K562 (cell line): ENCODE data around the gene PAFAH1B2. TPM values are rescaled to one million over a fixed set of nuclear protein-coding genes. Genes with fewer than 3 reads are reported as not detected.

Experiments
- CBFA2T3 ChIP-seq: fragments of 450-650 bp; IDR thresholded peaks from 2 replicates; pipeline ENCODE4 v1.6.1; 2017
- DACH1 ChIP-seq: fragments of 450-650 bp; IDR thresholded peaks from 2 replicates; pipeline ENCODE4 v1.6.1; 2018; ENCODE audit not compliant: partially characterized antibody
- HDAC8 ChIP-seq: fragments of 450-650 bp; IDR thresholded peaks from 2 replicates; pipeline ENCODE4 v1.6.1; 2016; ENCODE audit warnings: mild to moderate bottlenecking, missing genetic modification characterization, moderate library complexity, missing compliant biosample characterization
- HNRNPH1 ChIP-seq: fragments of 200-400 bp; formaldehyde crosslinking; optimal IDR thresholded peaks from 2 replicates; pipeline ENCODE3; 2017; ENCODE audit warnings: low read depth, mild to moderate bottlenecking, low read length, moderate library complexity
- KLF16 ChIP-seq: IDR thresholded peaks from 2 replicates; pipeline ENCODE4 v1.6.1; 2016; ENCODE audit warnings: antibody characterized with exemption
- NFIX ChIP-seq: fragments of 250-450 bp; sonication (Bioruptor Pico); IDR thresholded peaks from 2 replicates; pipeline ENCODE4 v1.4.0; 2020; ENCODE audit warnings: low read depth, mild to moderate bottlenecking, moderate library complexity
- PHTF2 ChIP-seq: fragments of 250-450 bp; sonication (Bioruptor Pico); IDR thresholded peaks from 2 replicates; pipeline ENCODE4 v1.5.0; 2021; ENCODE audit warnings: mild to moderate bottlenecking
- RBM15 ChIP-seq: fragments of 200-400 bp; formaldehyde crosslinking; IDR thresholded peaks from 2 replicates; pipeline ENCODE4 v1.6.1; 2018; ENCODE audit warnings: mild to moderate bottlenecking, low read length, moderate library complexity; ENCODE audit not compliant: insufficient read depth
- STAT5A ChIP-seq: IDR thresholded peaks from 2 replicates; pipeline ENCODE4 v1.6.1; 2012; ENCODE audit warnings: low read length, inconsistent platforms, borderline replicate concordance
- ZKSCAN8 ChIP-seq: fragments of 200-800 bp; sonication (Bioruptor generic); IDR thresholded peaks from 2 replicates; pipeline ENCODE4 v1.6.1; 2016; ENCODE audit warnings: missing genetic modification characterization, missing compliant biosample characterization
- ZNF165 ChIP-seq: fragments of 250-450 bp; sonication (Bioruptor Pico); IDR thresholded peaks from 2 replicates; pipeline ENCODE4 v1.4.0; 2020; ENCODE audit warnings: borderline replicate concordance
- ZNF324 ChIP-seq: fragments of 250-450 bp; sonication (Bioruptor Pico); IDR thresholded peaks from 2 replicates; pipeline ENCODE4 v1.4.0; 2020; ENCODE audit warnings: mild to moderate bottlenecking
- ZNF561 ChIP-seq: fragments of 450-650 bp; formaldehyde crosslinking; conservative IDR thresholded peaks from 2 replicates; pipeline ENCODE4 v1.4.0; 2020; ENCODE audit warnings: mild to moderate bottlenecking, moderate library complexity
- ZNF77 ChIP-seq: fragments of 250-450 bp; sonication (Bioruptor Pico); IDR thresholded peaks from 2 replicates; pipeline ENCODE4 v1.5.0; 2020
- polyA plus RNA-seq, 8 experiments: library from polyadenylated mRNA; depleted of rRNA in 4 of 8; stranded (reverse) in 5 of 8; unstranded in 3 of 8; fragments of >200 nt; fragmentation: Nextera tagmentation in 2 of 8; fragmentation: Illumina TruSeq in 1 of 8; extraction: Ambion mirVana in 2 of 8; extraction: Trizol in 1 of 8; gene quantifications; 2 replicates each; pipeline versions ENCODE4 v1.2.1 to v1.2.3, GENCODE V29; 2011 to 2014; ENCODE audit warnings: inconsistent platforms in 1 of 8, missing spikeins in 1 of 8
- total RNA-seq, 7 experiments: library from RNA; depleted of rRNA in 6 of 7; stranded (reverse); fragments of >200 nt in 6 of 7; fragmentation: Illumina TruSeq in 2 of 7; extraction: Trizol in 2 of 7; gene quantifications; 2 replicates each; pipeline versions ENCODE4 v1.2.1 to v1.2.3, GENCODE V29; 2011 to 2021; ENCODE audit warnings: low replicate concordance in 1 of 7
- TF ChIP-seq, protein P1 (sequence below), 3 experiments: fragments of 200-800 bp in 1 of 3; fragments of 250-450 bp in 1 of 3; fragments of 450-650 bp in 1 of 3; sonication (Bioruptor Pico) in 1 of 3; sonication (Bioruptor generic) in 1 of 3; formaldehyde crosslinking in 1 of 3; IDR thresholded peaks; 2 replicates each; pipeline versions ENCODE4 v1.6.1 to v1.8.0; 2016 to 2022; ENCODE audit warnings: mild to moderate bottlenecking in 2 of 3, missing genetic modification characterization in 2 of 3, missing compliant biosample characterization in 1 of 3, moderate library complexity in 1 of 3
- TF ChIP-seq, protein P2 (sequence below): fragments of 450-650 bp; IDR thresholded peaks from 2 replicates; pipeline ENCODE4 v1.6.1; 2016; ENCODE audit warnings: borderline replicate concordance
- TF ChIP-seq, protein P3 (sequence below): fragments of 200-800 bp; sonication (Bioruptor generic); IDR thresholded peaks from 2 replicates; pipeline ENCODE4 v1.6.1; 2017; ENCODE audit warnings: missing genetic modification characterization, missing compliant biosample characterization
- TF ChIP-seq, protein P4 (sequence below): IDR thresholded peaks from 2 replicates; pipeline ENCODE4 v1.6.1; 2016; ENCODE audit warnings: missing genetic modification characterization, missing compliant biosample characterization
- TF ChIP-seq, protein P5 (sequence below): sonication (generic); formaldehyde crosslinking; IDR thresholded peaks from 2 replicates; pipeline ENCODE4 v1.8.1; 2023; ENCODE audit warnings: mild to moderate bottlenecking, missing genetic modification reagents

Gene PAFAH1B2
- total and polyA plus RNA-seq, 9 of the 15 experiments (the other 6 are each of a cell fraction or from before 2014, with no cell fraction given) = 27.8 to 94.7 (median 64.9) TPM

DNA sequence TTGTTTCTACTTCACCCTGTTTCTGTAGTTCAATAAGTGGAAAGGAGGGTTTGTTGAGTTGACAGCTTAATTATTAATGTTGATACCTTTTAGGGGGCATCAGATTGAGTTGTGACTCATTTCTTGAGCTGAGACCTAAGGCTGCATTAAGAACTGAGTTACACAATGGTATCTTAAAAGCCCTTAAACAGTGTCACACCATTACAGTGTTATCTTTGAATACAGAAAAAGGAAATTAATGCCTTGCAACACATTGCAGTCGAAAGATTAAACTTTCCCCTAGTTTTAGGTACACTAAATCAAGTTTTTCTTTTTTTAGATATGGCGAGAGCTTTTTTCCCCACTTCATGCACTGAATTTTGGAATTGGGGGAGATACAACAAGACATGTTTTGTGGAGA lies 16.7 kb downstream of the PAFAH1B2 start (continued):
- TF ChIP-seq, protein P1, sequence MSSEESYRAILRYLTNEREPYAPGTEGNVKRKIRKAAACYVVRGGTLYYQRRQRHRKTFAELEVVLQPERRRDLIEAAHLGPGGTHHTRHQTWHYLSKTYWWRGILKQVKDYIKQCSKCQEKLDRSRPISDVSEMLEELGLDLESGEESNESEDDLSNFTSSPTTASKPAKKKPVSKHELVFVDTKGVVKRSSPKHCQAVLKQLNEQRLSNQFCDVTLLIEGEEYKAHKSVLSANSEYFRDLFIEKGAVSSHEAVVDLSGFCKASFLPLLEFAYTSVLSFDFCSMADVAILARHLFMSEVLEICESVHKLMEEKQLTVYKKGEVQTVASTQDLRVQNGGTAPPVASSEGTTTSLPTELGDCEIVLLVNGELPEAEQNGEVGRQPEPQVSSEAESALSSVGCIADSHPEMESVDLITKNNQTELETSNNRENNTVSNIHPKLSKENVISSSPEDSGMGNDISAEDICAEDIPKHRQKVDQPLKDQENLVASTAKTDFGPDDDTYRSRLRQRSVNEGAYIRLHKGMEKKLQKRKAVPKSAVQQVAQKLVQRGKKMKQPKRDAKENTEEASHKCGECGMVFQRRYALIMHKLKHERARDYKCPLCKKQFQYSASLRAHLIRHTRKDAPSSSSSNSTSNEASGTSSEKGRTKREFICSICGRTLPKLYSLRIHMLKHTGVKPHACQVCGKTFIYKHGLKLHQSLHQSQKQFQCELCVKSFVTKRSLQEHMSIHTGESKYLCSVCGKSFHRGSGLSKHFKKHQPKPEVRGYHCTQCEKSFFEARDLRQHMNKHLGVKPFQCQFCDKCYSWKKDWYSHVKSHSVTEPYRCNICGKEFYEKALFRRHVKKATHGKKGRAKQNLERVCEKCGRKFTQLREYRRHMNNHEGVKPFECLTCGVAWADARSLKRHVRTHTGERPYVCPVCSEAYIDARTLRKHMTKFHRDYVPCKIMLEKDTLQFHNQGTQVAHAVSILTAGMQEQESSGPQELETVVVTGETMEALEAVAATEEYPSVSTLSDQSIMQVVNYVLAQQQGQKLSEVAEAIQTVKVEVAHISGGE (CRISPR knock-in tag; IDR thresholded peaks at IDR 0.05) = no peak
- TF ChIP-seq STAT5A (peak; percentile 67), ZNF77 (CRISPR knock-in tag) (no peak), DACH1 (peak; percentile 71), ZNF324 (CRISPR knock-in tag) (no peak), PHTF2 (no peak), RBM15 (no peak), ZNF165 (CRISPR knock-in tag) (no peak), NFIX (CRISPR knock-in tag) (no peak), HNRNPH1 (no peak), ZNF561 (no peak), HDAC8 (tag) (no peak), CBFA2T3 (peak; percentile 94), KLF16 (peak; percentile 80; the same call in 1 of the 2 replicates), ZKSCAN8 (no peak)
- TF ChIP-seq, protein P2, sequence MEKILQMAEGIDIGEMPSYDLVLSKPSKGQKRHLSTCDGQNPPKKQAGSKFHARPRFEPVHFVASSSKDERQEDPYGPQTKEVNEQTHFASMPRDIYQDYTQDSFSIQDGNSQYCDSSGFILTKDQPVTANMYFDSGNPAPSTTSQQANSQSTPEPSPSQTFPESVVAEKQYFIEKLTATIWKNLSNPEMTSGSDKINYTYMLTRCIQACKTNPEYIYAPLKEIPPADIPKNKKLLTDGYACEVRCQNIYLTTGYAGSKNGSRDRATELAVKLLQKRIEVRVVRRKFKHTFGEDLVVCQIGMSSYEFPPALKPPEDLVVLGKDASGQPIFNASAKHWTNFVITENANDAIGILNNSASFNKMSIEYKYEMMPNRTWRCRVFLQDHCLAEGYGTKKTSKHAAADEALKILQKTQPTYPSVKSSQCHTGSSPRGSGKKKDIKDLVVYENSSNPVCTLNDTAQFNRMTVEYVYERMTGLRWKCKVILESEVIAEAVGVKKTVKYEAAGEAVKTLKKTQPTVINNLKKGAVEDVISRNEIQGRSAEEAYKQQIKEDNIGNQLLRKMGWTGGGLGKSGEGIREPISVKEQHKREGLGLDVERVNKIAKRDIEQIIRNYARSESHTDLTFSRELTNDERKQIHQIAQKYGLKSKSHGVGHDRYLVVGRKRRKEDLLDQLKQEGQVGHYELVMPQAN = no peak
- TF ChIP-seq, protein P3, sequence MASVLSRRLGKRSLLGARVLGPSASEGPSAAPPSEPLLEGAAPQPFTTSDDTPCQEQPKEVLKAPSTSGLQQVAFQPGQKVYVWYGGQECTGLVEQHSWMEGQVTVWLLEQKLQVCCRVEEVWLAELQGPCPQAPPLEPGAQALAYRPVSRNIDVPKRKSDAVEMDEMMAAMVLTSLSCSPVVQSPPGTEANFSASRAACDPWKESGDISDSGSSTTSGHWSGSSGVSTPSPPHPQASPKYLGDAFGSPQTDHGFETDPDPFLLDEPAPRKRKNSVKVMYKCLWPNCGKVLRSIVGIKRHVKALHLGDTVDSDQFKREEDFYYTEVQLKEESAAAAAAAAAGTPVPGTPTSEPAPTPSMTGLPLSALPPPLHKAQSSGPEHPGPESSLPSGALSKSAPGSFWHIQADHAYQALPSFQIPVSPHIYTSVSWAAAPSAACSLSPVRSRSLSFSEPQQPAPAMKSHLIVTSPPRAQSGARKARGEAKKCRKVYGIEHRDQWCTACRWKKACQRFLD = peak; percentile 64; the same call in 1 of the 2 replicates
- TF ChIP-seq, protein P4, sequence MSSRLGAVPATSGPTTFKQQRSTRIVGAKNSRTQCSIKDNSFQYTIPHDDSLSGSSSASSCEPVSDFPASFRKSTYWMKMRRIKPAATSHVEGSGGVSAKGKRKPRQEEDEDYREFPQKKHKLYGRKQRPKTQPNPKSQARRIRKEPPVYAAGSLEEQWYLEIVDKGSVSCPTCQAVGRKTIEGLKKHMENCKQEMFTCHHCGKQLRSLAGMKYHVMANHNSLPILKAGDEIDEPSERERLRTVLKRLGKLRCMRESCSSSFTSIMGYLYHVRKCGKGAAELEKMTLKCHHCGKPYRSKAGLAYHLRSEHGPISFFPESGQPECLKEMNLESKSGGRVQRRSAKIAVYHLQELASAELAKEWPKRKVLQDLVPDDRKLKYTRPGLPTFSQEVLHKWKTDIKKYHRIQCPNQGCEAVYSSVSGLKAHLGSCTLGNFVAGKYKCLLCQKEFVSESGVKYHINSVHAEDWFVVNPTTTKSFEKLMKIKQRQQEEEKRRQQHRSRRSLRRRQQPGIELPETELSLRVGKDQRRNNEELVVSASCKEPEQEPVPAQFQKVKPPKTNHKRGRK (tag) = no peak
- TF ChIP-seq, protein P5, sequence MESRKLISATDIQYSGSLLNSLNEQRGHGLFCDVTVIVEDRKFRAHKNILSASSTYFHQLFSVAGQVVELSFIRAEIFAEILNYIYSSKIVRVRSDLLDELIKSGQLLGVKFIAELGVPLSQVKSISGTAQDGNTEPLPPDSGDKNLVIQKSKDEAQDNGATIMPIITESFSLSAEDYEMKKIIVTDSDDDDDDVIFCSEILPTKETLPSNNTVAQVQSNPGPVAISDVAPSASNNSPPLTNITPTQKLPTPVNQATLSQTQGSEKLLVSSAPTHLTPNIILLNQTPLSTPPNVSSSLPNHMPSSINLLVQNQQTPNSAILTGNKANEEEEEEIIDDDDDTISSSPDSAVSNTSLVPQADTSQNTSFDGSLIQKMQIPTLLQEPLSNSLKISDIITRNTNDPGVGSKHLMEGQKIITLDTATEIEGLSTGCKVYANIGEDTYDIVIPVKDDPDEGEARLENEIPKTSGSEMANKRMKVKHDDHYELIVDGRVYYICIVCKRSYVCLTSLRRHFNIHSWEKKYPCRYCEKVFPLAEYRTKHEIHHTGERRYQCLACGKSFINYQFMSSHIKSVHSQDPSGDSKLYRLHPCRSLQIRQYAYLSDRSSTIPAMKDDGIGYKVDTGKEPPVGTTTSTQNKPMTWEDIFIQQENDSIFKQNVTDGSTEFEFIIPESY (CRISPR knock-in tag) = no peak
